Gastroesophageal sphincter (tissue), 4 donors: ENCODE data around the gene PRSS3. TPM values are rescaled to one million over a fixed set of nuclear protein-coding genes. Genes with fewer than 3 reads are reported as not detected.
"Not testable (repeated sequence)": the region's sequence is repeated elsewhere in the genome, so short reads cannot be mapped to it uniquely, and the experiment has no call there.

ENCODE experiments used
- ATAC-seq: fragments of 150-250 bp; one replicate; pipeline ENCODE4 v1.9.1; 2016; ENCODE audit warnings: mild to moderate bottlenecking, moderate library complexity
- H3K27ac ChIP-seq, 4 donors: fragments of 200-600 bp; sonication (generic) in 3 of 4; 1 replicate in 3 of 4; 2 replicates in 1 of 4; pipeline ENCODE4 v1.5.1; 2016 to 2019
- H3K27me3 ChIP-seq: fragments of 200-600 bp; sonication (generic); one replicate; pipeline ENCODE4 v1.5.1; 2019
- H3K36me3 ChIP-seq, 2 donors: fragments of 200-600 bp; sonication (generic); one replicate each; pipeline ENCODE4 v1.5.1; 2019; ENCODE audit warnings: control low read depth in 1 of 2
- H3K4me1 ChIP-seq, 3 donors: fragments of 200-600 bp; sonication (generic); 1 replicate in 2 of 3; 2 replicates in 1 of 3; pipeline ENCODE4 v1.5.1; 2016 to 2019; ENCODE audit warnings: control low read depth in 2 of 3
- H3K4me3 ChIP-seq, 2 donors: fragments of 200-600 bp; sonication (generic); one replicate each; pipeline ENCODE4 v1.5.1; 2019; ENCODE audit warnings: mild to moderate bottlenecking in 1 of 2, moderate library complexity in 1 of 2
- H3K9me3 ChIP-seq, 3 donors: fragments of 200-600 bp; sonication (generic); one replicate each; pipeline ENCODE4 v1.5.1; 2017 to 2019; ENCODE audit warnings: control low read depth in 2 of 3
- CTCF ChIP-seq, 4 experiments: fragments of 200-600 bp in 2 of 4; fragments of 450-650 bp in 2 of 4; sonication (generic) in 1 of 4; IDR thresholded peaks; one replicate each; pipeline ENCODE4 v1.5.1; 2017 to 2019; ENCODE audit warnings: antibody characterized with exemption in 4 of 4, mild to moderate bottlenecking in 2 of 4, moderate library complexity in 2 of 4
- EP300 ChIP-seq: sonication (generic); formaldehyde crosslinking; IDR thresholded peaks from one replicate; pipeline ENCODE4 v1.6.1; 2017; ENCODE audit warnings: antibody characterized with exemption, mild to moderate bottlenecking
- POLR2A ChIP-seq, 2 donors: fragments of 450-650 bp; IDR thresholded peaks; one replicate each; pipeline ENCODE4 v1.6.1; 2017; ENCODE audit warnings: antibody characterized with exemption in 2 of 2, mild to moderate bottlenecking in 2 of 2, moderate library complexity in 1 of 2
- POLR2AphosphoS5 ChIP-seq: sonication (generic); formaldehyde crosslinking; IDR thresholded peaks from one replicate; pipeline ENCODE4 v1.6.1; 2017; ENCODE audit warnings: antibody characterized with exemption
- WGBS, 2 donors: methylation state at CpG; one replicate each; pipeline ENCODE4 v1.1.5; 2018; ENCODE audit warnings: low coverage in 1 of 2; 5-methylcytosine and 5-hydroxymethylcytosine counted together
- total RNA-seq, 4 donors: library from RNA; depleted of rRNA; stranded (reverse); fragments of >200 nt; gene quantifications; one replicate each; pipeline ENCODE4 v1.1.0, GENCODE V29; 2016

The PRSS3 gene
- total RNA-seq, 4 donors from 2014 or later, result 1.2 to 3.6 (median 2.2) TPM; not detected in 1

- no peak for TF ChIP-seq POLR2AphosphoS5
- TF ChIP-seq CTCF (IDR thresholded peaks at IDR 0.05), result no peak
- no peak for TF ChIP-seq EP300
- no peak for TF ChIP-seq POLR2A (IDR thresholded peaks at IDR 0.05)
- H3K4me1 ChIP-seq, result peaks cover 0 to 97% (median 4%) of the 10 kb centered on the region in 3 donors
Measured at GRCh38 chr9:33835625-33836260, 40.4 kb downstream of the PRSS3 start.

GRCh38 chr9:33836261-33836660, 40.9 kb downstream of the PRSS3 start:
- peak overlapping the region in 3 of 4 donors; percentile 7 to 63 (median 54) for H3K27ac ChIP-seq
- peaks cover 0 to 99% (median 4%) of the 10 kb centered on the region in 3 donors for H3K4me1 ChIP-seq
- 58 to 100% methylated on average over 1 to 2 of the region's 2 CpGs for WGBS, 2 donors
- H3K9me3 ChIP-seq, H3K27me3 ChIP-seq, H3K36me3 ChIP-seq, H3K4me3 ChIP-seq: not testable (repeated sequence)
- TF ChIP-seq POLR2AphosphoS5, result peak; percentile 97
- peak; percentile 89 for ATAC-seq

More at GRCh38 chr9:33835625-33836260, 40.4 kb downstream of the PRSS3 start:
- 78 to 80% methylated on average over 7 to 9 of the region's 11 CpGs for WGBS, 2 donors
- no peaks in the 10 kb centered on the region for H3K27me3 ChIP-seq
- H3K27ac ChIP-seq, result peak overlapping the region in 3 of 4 donors; percentile 7 to 63 (median 54)
- ATAC-seq, result no peak
- H3K9me3 ChIP-seq, result no peaks in the 10 kb centered on the region
- no peak overlapping the region for H3K4me3 ChIP-seq
- no peaks in the 10 kb centered on the region for H3K36me3 ChIP-seq

GRCh38 chr9:33837138-33837537, 41.8 kb downstream of the PRSS3 start:
- TF ChIP-seq CTCF (IDR thresholded peaks at IDR 0.05), result no peak
- TF ChIP-seq POLR2AphosphoS5, result no peak
- no peak for TF ChIP-seq EP300
- no peak for TF ChIP-seq POLR2A (IDR thresholded peaks at IDR 0.05)
- 77% methylated on average over 4 of the region's 4 CpGs; no CpG with 5 or more reads in 1 of the 2 donors for WGBS, 2 donors

GRCh38 chr9:33840381-33840780, 45.0 kb downstream of the PRSS3 start:
- no peak for ATAC-seq
- no peaks in the 10 kb centered on the region for H3K36me3 ChIP-seq
- H3K9me3 ChIP-seq, result no peaks in the 10 kb centered on the region
- TF ChIP-seq POLR2A (IDR thresholded peaks at IDR 0.05), result no peak
- no peak for TF ChIP-seq CTCF (IDR thresholded peaks at IDR 0.05)
- no peak for TF ChIP-seq EP300
- no peak for TF ChIP-seq POLR2AphosphoS5
- 17 to 34% methylated on average over 2 of the region's 2 CpGs for WGBS, 2 donors
- peaks cover 0 to 84% (median 13%) of the 10 kb centered on the region in 3 donors for H3K4me1 ChIP-seq
- no peak overlapping the region for H3K4me3 ChIP-seq
- no peaks in the 10 kb centered on the region for H3K27me3 ChIP-seq
- no peak overlapping the region for H3K27ac ChIP-seq

More at GRCh38 chr9:33837138-33837537, 41.8 kb downstream of the PRSS3 start:
- Histone ChIP-seq H3K27ac (no peak overlapping the region), H3K36me3 (no peaks in the 10 kb centered on the region), H3K4me3 (no peak overlapping the region), H3K27me3 (no peaks in the 10 kb centered on the region), H3K4me1 (peaks cover 0 to 99% (median 7%) of the 10 kb centered on the region in 3 donors), H3K9me3 (no peaks in the 10 kb centered on the region)
- no peak for ATAC-seq

- peak overlapping the region in 1 of 4 donors; percentile 26 for H3K27ac ChIP-seq
- H3K4me3 ChIP-seq, result no peak overlapping the region
- no peak for TF ChIP-seq POLR2A (IDR thresholded peaks at IDR 0.05)
- TF ChIP-seq EP300, result no peak
- no peak for TF ChIP-seq CTCF (IDR thresholded peaks at IDR 0.05)
- no peak for TF ChIP-seq POLR2AphosphoS5
- H3K4me1 ChIP-seq, result peaks cover 0 to 73% (median 15%) of the 10 kb centered on the region in 3 donors
- WGBS, 2 donors, result 80 to 87% methylated on average over 4 to 5 of the region's 5 CpGs
- no peaks in the 10 kb centered on the region for H3K36me3 ChIP-seq
- no peak for ATAC-seq
- no peaks in the 10 kb centered on the region for H3K27me3 ChIP-seq
- H3K9me3 ChIP-seq, result no peaks in the 10 kb centered on the region
Measured at GRCh38 chr9:33843312-33843961, 48.1 kb downstream of the PRSS3 start.
